Measurements from ENCODE around the gene TPO.

The TPO gene

DNA sequence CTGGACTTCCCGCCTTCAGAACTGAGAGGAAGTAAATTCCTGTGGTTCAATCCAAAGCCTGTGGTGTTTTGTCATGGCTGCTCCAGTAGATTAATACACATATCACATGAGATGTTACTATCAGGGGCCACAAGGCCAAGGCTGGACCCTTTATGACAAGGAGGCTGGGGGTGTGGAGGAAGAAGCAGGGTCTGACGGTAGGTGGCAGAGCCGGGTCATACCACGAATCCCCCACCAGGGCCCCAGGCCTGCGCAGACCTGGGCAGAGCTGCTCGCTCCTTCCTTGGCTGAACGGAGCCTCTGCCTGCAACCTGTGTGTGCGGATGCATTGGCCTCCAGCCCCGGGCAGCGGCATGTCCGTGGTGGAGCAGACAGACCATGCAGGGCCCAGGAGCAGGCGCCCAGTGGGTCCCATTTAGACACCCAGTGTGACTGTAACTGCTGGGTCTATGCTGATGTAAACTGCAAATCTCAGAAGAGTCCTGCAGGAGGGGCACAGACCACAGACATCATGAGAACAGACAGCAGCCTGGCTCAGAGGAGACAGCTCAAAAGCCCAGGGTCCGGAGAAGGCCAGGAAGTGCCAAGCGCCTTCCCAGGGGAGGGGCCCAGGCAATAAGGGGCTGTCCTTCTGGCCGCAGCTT lies 175.8 kb downstream of the TPO start:
- no peak for DNase-seq

DNA sequence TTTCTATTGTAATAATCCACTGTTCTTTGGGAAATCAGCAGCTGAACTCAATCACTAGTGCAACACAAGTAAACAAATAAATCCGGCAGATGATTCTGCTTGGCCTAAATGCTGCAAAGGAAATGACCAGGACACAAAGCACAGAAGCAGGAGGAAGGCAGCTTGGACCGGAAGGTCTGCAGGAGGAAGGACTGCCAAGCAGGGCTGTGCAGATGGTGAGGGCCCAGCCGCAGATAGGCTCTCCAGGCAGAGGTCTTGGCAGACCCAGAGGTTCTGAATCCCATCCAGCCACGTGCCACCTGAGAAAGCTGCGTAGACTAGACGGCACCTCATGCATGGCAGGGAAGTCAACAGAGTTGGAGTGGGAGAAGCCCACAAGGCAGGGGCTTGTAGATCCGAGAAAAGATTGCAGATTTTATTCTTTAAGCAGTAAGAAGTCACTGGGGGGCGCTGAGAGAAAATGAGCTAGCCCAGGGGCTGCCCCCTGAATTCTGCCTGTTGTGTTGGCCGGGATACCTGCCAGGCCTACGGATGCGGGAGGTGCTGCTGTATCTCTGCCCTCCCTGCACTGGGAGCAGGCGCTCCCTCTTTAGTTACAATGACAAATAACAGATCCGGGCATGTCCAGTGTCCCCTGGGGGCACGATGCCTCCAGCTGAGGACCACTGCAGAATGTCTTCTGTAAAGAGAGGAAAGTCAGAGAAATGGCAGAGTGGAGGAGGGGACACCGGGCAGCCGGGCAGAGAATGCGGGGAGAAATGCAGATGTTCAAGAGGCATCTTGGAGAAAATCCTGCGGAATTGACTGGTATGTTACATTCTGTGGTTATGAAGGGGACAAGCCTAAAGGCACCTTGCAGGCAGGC lies 177.6 kb downstream of the TPO start:
- DNase-seq: peak; percentile 60

DNA sequence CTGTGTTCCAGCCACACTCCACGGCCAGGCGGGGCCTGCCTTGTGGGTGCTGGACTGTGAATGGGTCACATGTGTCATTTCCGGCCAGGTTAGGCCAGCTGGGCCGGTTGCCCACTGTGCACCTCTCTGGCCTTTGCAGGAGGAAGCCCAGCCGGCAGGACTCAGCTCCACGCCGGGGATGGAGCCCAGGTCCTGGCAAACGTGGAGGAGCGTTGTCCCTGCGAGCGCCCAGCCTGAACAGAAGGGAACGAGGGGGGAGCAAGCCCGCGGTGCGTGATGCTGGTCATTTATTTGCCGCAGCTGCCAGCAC lies 178.2 kb downstream of the TPO start:
- no peak for DNase-seq

All from NCI-H2171 treated with DMSO at 0.1 percent for 48 hours (cell line).